8988T (cell line): Measurements from ENCODE around the gene TFEB.
A peak's percentile ranks its signal among the peaks of the same experiment; 100 is the strongest.
"Not testable (repeated sequence)": the region's sequence is repeated elsewhere in the genome, so short reads cannot be mapped to it uniquely, and the experiment has no call there.

Source experiments
- DNase-seq: peaks from one replicate; pipeline ENCODE4 v3.0.0; 2011

Gene TFEB

DNA sequence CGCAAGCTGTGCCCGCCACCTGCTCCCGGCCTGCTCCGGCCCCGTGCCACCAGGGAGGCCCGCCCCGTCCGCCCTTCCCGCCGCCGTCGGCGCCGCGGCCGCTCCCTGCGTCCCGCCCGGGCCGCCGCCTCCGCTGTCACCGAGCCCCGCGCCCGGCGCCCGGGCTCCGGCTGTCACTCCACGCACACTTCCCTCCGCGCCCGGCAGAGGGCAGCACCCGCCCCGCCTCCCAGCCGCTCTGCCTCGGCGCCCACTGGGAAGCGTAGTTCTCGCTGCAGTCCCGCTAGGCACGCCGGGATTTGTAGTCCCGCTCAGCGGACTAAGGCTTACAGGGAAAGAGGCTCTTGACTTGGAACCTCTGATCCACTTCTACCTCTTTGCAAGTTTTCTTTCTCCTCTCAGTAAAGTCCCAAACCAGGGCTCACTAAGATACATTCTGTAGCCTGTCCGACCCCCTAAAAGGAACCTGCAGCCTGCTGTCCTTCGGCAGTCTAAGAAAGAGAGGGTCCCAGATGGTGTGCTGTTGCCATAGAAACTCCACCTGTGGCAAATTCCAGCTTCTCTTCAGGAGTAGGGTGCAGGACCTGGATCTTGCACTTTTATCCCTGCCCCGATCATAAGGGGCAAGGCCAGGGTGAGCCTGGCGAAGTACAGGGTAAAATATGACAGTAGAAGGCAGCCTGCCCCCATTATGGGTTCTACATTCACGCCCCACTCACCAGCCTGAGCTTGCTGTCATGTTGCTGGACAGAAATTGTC is at the start of gene TFEB:
Gene TFEB, minus strand, starts transcription at position 182 of the 759 bp plus-strand sequence. CDS start 44,395 bp downstream, outside the sequence.
- DNase-seq: peak; percentile 98

GRCh38 chr6:41784581-41785171 is 49.3 kb upstream of the TFEB start:
- no peak for DNase-seq

- no peak for DNase-seq
Observed at GRCh38 chr6:41783106-41783780, 47.8 kb upstream of the TFEB start.

- no peak for DNase-seq
Observed at GRCh38 chr6:41781366-41781730, 45.9 kb upstream of the TFEB start.

GRCh38 chr6:41780551-41781365 is 45.4 kb upstream of the TFEB start, which contains the start of gene PRICKLE4:
TSS of gene PRICKLE4 (plus strand) at chr6:41780782. CDS start at chr6:41783474, 2,692 bp downstream.
- DNase-seq: peak; percentile 82

DNA sequence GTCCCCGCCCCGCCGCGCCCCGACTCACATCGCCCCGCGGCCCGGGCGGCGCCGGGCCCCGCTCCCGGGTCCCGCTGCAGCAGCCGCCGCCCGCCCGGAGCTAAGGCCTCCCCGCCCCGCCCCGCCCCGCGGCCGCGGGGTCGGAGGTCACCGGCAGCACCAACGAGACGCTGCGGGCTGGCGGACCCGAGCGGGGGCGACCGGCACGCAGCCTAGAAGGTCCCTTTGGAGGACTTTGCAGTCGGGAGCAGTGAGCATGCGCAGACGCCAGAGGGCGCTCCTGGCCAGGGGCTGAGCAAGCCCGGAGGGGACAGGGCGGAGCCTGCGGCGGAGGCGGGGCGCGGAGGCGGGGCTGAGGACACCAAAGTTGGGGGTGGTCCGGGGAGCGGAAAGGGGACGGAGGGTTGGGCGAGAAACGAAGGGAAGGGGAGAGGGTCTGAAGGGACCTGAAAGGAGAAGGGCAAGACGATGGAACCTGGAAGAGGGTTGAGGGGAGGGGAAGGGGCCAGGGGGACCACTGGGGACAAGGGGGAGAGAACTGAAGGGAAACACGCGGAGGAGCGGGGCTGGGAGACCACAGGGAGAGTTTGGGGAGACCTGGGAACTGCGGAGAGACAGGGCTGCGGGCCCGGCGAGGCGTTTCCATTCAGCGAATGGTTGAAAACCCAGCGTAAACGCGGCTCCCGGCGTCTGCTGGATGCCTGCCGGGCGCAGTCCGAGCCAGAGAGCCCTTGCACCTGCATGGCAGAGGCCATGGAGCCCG is 44.6 kb upstream of the TFEB start, which contains the start of gene FRS3:
Gene FRS3, minus strand, starts transcription at position 113 of the 763 bp plus-strand sequence. CDS start 2,913 bp downstream, outside the sequence.
- peak; percentile 99 for DNase-seq

DNA sequence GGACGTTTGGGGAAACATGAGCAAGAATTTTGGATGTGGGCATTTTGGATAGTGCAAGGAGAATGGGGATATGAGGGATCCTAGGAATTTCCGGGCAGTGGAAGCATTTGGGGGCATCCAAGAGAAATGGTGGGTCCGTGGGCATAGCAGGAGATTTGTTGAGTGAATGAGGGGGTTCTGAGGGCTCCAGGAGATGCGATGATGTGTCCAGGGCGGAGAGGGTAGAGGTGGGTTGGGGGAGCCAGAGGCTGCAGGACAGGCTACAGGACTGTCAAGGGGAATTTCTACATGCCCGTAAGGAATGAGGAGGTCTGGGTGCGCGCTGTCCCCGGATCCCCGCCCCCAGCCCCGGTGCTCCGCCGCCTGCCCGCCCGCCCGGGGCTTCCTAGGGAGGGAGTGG is 43.9 kb upstream of the TFEB start:
- no peak for DNase-seq

DNA sequence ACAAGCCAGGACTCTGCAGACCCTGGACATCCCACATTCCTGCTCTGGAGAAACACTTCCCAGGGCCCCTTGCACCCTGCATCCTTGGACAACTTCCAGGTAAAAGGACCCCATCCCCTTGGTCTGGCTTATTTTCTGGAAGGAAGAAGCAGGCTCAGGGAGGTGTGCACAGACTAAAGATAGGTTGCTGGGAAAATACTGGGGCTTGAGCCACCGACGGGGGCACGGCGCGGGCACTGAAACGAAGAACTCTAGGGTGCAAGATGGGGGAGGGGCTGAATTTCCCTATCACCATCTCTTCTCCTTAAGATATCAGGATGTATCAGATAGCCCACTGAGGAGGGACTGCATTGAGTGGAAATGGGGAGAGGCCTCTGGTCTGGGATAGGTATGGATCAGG is 43.5 kb upstream of the TFEB start:
- no peak for DNase-seq

DNA sequence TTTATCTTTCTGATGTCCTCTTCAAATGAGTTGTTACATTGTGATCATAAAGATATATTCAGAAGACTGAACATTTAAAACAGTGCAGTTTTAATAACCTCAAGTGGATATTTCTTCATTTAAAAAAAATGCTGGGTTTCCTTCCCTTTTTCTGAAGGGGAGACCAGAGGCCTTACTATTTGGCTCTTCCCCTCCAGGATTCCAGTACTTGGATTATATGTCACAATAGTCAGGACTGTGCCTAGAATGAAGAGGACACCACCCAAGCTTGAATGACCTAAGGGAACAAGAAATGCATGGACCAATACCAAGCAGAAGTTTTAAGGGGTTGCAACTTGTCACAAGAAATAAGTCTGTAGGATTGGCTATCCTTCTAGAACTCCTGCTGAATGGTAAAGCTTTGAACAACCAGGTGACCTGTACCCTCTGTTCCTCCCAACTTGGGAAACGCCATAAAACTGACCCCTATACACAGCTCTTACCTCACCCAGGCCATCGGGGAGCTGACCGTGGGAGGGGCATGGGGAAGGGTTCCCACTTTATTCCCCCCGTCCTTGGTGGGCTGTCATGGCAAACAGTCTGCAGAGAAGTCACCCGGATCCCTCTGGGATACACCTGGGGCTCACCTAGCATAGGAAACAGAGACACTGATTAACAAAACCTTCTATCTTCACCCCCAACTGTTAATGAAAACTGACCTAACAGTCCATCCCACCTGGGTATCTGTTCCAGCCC is 42.3 kb upstream of the TFEB start:
- DNase-seq: no peak

GRCh38 chr6:41775293-41775882 is 40.0 kb upstream of the TFEB start:
- DNase-seq: no peak

DNA sequence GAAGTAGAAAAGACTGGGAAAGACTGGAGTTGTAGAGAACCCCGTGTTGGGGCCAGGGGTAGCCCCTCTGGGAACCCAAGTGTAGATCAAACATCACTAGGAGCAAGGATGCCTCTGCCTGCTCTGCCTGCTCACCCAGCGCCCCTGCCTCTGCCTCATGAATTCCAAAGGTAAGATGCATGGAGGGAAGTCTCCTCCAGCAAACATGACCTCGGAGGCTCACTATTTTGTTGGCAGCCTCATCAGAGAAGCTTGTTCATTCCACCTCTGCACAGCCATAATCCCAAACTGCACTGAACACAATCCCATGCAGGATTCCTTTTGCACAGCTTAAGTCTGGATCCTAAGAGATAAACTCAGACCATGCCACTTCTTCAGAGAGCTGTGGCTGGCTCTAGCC is 39.4 kb upstream of the TFEB start:
- no peak for DNase-seq

DNA sequence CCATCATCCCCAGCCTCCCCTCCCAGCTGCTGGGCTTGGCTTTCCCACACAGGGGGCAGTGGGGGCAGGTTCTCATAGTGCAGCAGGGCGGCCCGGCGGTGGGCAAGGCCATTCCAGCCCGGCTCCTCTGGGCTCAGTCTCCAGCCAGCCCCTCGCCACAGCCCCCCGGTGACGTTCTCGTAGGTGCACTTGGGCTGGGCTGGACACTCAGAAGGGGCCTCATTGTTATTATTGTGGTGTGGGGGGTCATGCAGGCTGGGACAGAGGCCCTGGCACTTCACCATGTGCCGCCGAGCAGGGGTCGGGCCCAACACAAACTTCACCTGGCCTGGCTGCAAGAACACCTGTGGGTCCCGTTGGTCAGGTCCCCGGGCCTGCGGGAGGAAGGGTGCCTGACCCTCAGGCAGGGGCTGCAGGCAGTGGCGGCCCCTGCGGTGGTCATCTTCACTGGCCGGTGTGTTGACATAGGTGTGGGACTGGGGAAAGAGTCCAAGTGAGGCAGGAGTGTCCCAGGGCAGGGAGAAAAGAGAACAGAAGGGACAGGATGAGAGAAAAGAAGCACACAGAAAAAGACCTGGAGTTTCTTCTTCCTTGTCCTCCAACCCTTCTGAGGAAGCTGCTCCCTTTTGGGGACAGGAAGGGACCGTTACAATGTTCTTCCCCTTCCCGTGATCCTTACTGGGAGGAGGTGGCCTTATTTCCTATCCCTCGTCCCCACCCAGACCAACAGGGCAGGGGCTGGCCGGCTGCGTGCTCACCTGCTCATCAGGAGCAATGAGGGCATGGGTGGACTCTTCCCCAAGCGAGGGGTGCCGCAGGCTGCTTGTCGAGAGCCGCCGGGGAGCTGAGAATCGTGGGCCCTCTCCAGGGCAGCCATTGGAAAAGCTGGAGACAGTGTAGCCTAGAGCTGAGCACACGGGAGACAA is 35.9 kb upstream of the TFEB start:
- DNase-seq: no peak

DNA sequence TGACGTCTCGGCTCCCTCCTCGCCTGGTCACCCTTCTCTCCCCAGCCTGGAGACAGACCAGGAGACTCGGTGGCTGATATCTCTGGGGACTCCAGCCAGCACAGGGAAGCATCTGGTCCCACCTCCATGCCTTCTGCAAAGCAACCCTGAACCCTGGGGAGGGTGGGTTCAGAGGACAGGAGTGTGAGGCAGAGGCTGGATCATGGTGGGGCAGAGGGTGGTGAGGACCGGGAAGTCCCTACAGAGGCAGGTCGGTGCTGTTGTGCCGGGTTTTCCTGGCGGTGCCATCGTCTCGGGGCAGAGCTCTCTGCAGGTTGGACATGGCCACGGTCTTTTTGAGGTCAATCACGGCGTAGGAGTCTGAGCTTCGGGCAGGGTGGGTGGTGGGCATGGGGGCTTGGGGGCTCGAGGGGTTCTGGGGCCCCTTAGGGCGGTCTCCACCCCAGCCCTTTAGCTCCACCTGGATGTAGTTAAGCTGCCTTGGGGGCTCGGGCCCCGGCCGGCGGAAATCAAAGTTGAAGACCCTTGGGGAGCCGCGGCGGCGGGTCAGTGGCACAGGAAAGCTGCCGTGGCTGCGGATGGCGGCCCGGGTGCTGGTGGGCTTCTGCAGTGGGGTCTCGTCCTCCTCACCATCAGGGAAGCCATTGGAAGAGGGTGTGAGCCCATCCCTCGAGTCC is 35.1 kb upstream of the TFEB start:
- DNase-seq: no peak

GRCh38 chr6:41769376-41769775 is 34.0 kb upstream of the TFEB start:
- no peak for DNase-seq

GRCh38 chr6:41768545-41769308 is 33.3 kb upstream of the TFEB start:
- DNase-seq: no peak

DNA sequence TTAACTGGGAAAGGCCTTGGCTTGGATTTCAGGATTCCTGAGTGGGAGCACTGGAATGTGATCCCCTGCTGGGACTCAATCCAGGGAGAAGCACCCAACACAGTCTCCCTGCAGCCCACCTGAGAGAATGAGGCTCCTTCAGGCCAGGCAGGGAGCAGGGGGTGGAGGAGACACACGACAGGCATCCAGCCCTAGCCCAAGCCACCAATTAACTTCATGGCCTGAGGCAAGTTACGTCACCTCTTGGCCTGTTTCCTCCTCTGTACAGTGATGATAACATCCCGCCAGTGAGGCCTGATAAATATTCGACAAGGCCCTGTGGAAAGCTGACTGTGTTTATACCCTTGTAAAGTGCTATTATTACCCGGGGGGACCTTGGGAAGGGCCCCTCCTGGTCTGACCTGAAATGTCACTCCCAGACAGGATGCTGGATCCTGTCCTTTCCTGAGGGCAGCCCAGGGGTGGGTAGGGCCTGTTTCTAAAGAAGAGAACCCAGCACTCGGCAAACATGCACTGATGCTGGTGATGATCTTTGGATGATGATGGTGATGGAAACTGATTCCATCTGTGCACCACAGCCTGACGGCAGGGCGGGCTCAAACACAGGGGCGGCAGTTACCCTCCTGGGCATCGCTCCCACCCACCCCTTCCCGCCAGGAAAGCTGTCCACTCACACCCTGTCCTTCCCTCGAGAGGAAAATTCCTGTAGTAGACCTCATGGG is 31.9 kb upstream of the TFEB start:
- no peak for DNase-seq

- not testable (repeated sequence) for DNase-seq
Observed at GRCh38 chr6:41766043-41766664, 30.7 kb upstream of the TFEB start.
